IMR-90 (cell line): ENCODE data around the gene C3orf52. TPM values are rescaled to one million over a fixed set of nuclear protein-coding genes. Genes with fewer than 3 reads are reported as not detected.

ENCODE experiments used
- ATAC-seq: fragments of 200-7000 bp; cut with Tn5 transposase; 2 replicates; pipeline ENCODE4 v1.9.1; 2020; ENCODE audit warnings: low read depth, mild to moderate bottlenecking, moderate library complexity
- BruUV-seq: library from RNA; stranded (reverse); fragments of 400-500 nt; replicated peaks from 2 replicates; lab custom pipeline; 2021; lab: Mats Ljungman, UMichigan
- CTCF ChIA-PET: fragments of 300-600 bp; formaldehyde crosslinking; extraction: SDS; loops from one replicate; lab custom pipeline; 2021; ENCODE audit warnings: antibody characterized with exemption; lab: Yijun Ruan, JAX
- POLR2A ChIA-PET: fragments of 300-600 bp; sonication (Branson Sonifier 250); formaldehyde crosslinking; loops from one replicate; lab custom pipeline; 2022; ENCODE audit warnings: antibody characterized with exemption; ENCODE audit not compliant: unreplicated experiment; lab: Charles Lee
- DNase-seq: peaks from one replicate; pipeline ENCODE4 v3.0.0; 2013
- H2AFZ ChIP-seq: replicated peaks from 2 replicates; pipeline ENCODE3; 2013; ENCODE audit warnings: low read length, mild to moderate bottlenecking; ENCODE audit not compliant: poor library complexity
- H2AK5ac ChIP-seq: 2 replicates; pipeline ENCODE4 v1.6.1; 2013; ENCODE audit warnings: low read depth, low read length, inconsistent platforms
- H2AK9ac ChIP-seq: replicated peaks from 2 replicates; pipeline ENCODE3; 2013; ENCODE audit warnings: mild to moderate bottlenecking, low read depth, low read length, moderate library complexity; ENCODE audit not compliant: poor library complexity
- H2BK120ac ChIP-seq: 2 replicates; pipeline ENCODE4 v1.6.1; 2013; ENCODE audit warnings: low read depth, low read length, inconsistent platforms
- H2BK15ac ChIP-seq: 3 replicates; pipeline ENCODE4 v1.6.1; 2013; ENCODE audit warnings: low read depth, low read length, inconsistent platforms
- H2BK20ac ChIP-seq: 2 replicates; pipeline ENCODE4 v1.6.1; 2013; ENCODE audit warnings: low read depth, mild to moderate bottlenecking, inconsistent platforms, low read length, moderate library complexity
- H2BK5ac ChIP-seq: 2 replicates; pipeline ENCODE4 v1.6.1; 2013; ENCODE audit warnings: mild to moderate bottlenecking, low read depth, low read length, inconsistent platforms; ENCODE audit not compliant: poor library complexity, severe bottlenecking
- H3K14ac ChIP-seq: replicated peaks from 2 replicates; pipeline ENCODE4 v1.6.1; 2013; ENCODE audit warnings: low read depth, low read length, inconsistent platforms
- H3K18ac ChIP-seq: 2 replicates; pipeline ENCODE4 v1.6.1; 2013; ENCODE audit warnings: low read depth, low read length, control low read depth
- H3K23ac ChIP-seq: 2 replicates; pipeline ENCODE4 v1.6.1; 2013; ENCODE audit warnings: low read depth, low read length, inconsistent platforms
- H3K27ac ChIP-seq: 2 replicates; pipeline ENCODE4 v1.5.1; 2013; ENCODE audit warnings: mild to moderate bottlenecking, control low read depth, low read length; ENCODE audit not compliant: insufficient read depth
- H3K27me3 ChIP-seq: 2 replicates; pipeline ENCODE4 v1.6.1; 2013; ENCODE audit warnings: low read length; ENCODE audit not compliant: control insufficient read depth, insufficient read depth
- H3K36me3 ChIP-seq: 2 replicates; pipeline ENCODE4 v1.6.1; 2013; ENCODE audit warnings: low read length, mixed read lengths; ENCODE audit not compliant: control insufficient read depth, insufficient read depth
- H3K4ac ChIP-seq: 2 replicates; pipeline ENCODE4 v1.6.1; 2013; ENCODE audit warnings: low read depth, low read length, inconsistent platforms
- H3K4me1 ChIP-seq: 2 replicates; pipeline ENCODE4 v1.6.1; 2013; ENCODE audit warnings: low read length, mixed read lengths; ENCODE audit not compliant: control insufficient read depth, insufficient read depth
- H3K4me2 ChIP-seq: 2 replicates; pipeline ENCODE4 v1.6.1; 2013; ENCODE audit warnings: low read depth, mild to moderate bottlenecking, control low read depth, low read length, moderate library complexity
- H3K4me3 ChIP-seq: 2 replicates; pipeline ENCODE4 v1.5.1; 2013; ENCODE audit warnings: low read depth, mild to moderate bottlenecking, control low read depth, low read length, moderate library complexity; ENCODE audit not compliant: insufficient read depth
- H3K56ac ChIP-seq: 2 replicates; pipeline ENCODE4 v1.6.1; 2013; ENCODE audit warnings: low read length, inconsistent platforms; ENCODE audit not compliant: insufficient read depth; ENCODE audit errors: extremely low read depth
- H3K79me1 ChIP-seq, 2 experiments: 2 replicates each; pipeline ENCODE4 v1.6.1; 2013; ENCODE audit warnings: low read length in 2 of 2, inconsistent platforms in 1 of 2, low read depth in 1 of 2
- H3K9ac ChIP-seq: 2 replicates; pipeline ENCODE4 v1.6.1; 2013; ENCODE audit warnings: low read depth, low read length, control low read depth
- H3K9me1 ChIP-seq: 2 replicates; pipeline ENCODE4 v1.6.1; 2013; ENCODE audit warnings: low read length, inconsistent platforms; ENCODE audit not compliant: insufficient read depth
- H3K9me3 ChIP-seq: 2 replicates; pipeline ENCODE4 v1.6.1; 2013; ENCODE audit warnings: low read length; ENCODE audit not compliant: control insufficient read depth, insufficient read depth
- H4K20me1 ChIP-seq: 2 replicates; pipeline ENCODE4 v1.6.1; 2013; ENCODE audit warnings: low read length, inconsistent platforms; ENCODE audit not compliant: insufficient read depth
- H4K5ac ChIP-seq: 2 replicates; pipeline ENCODE4 v1.6.1; 2013; ENCODE audit warnings: mild to moderate bottlenecking, low read depth, low read length, control low read depth
- H4K8ac ChIP-seq, 2 experiments: 2 replicates each; pipeline ENCODE4 v1.6.1; 2013; ENCODE audit warnings: low read depth in 2 of 2, low read length in 2 of 2, control low read depth in 1 of 2, inconsistent platforms in 1 of 2
- H4K91ac ChIP-seq: 2 replicates; pipeline ENCODE4 v1.6.1; 2013; ENCODE audit warnings: low read depth, low read length, inconsistent platforms; ENCODE audit not compliant: insufficient read depth
- CEBPB ChIP-seq: IDR thresholded peaks from 2 replicates; pipeline ENCODE4 v1.6.1; 2012; ENCODE audit warnings: low read depth, low read length, improper control_type of control experiment
- CHD1 ChIP-seq: IDR thresholded peaks from 2 replicates; pipeline ENCODE4 v1.6.1; 2012; ENCODE audit warnings: low read depth, low read length, improper control_type of control experiment
- FOS ChIP-seq: fragments of 150-350 bp; IDR thresholded peaks from 2 replicates; pipeline ENCODE4 v1.6.1; 2016; ENCODE audit warnings: low read depth, low read length
- MAFK ChIP-seq: IDR thresholded peaks from 2 replicates; pipeline ENCODE4 v1.6.1; 2012; ENCODE audit warnings: low read depth, low read length, improper control_type of control experiment
- POLR2A ChIP-seq: IDR thresholded peaks from 2 replicates; pipeline ENCODE4 v1.6.1; 2012; ENCODE audit warnings: mild to moderate bottlenecking, low read depth, low read length
- RCOR1 ChIP-seq: IDR thresholded peaks from 2 replicates; pipeline ENCODE4 v1.6.1; 2012; ENCODE audit warnings: mild to moderate bottlenecking, low read length, improper control_type of control experiment; ENCODE audit not compliant: insufficient replicate concordance
- WGBS, 2 experiments: methylation state at CpG; one replicate each; pipeline versions ENCODE4 v1.1.5 to v1.1.7; 2013; ENCODE audit warnings: missing lambda C conversion rate in 2 of 2; ENCODE audit not compliant: insufficient read length in 1 of 2; ENCODE audit errors: extremely low coverage in 2 of 2; 5-methylcytosine and 5-hydroxymethylcytosine counted together
- dilution Hi-C: fragments of 300-500 bp; cut with HindIII; formaldehyde crosslinking; loops from one replicate; pipeline ENCODE4 v1.14.3; 2018; ENCODE audit warnings: low sequenced_read_pairs; ENCODE audit not compliant: unreplicated experiment
- in situ Hi-C: fragments of 300-500 bp; cut with MboI; formaldehyde crosslinking; loops from 3 replicates; pipeline ENCODE4 v1.14.3; 2019; ENCODE audit warnings: low sequenced_read_pairs, inconsistent platforms, mixed read lengths
- intact Hi-C: fragments of 100-400 bp; cut with micrococcal nuclease; formaldehyde crosslinking; loops from 2 replicates; pipeline ENCODE4 v1.10.0; 2022
- polyA plus RNA-seq, 3 experiments: library from polyadenylated mRNA; depleted of rRNA; stranded (reverse); fragments of >200 nt; gene quantifications; 2 replicates each; pipeline ENCODE4 v1.2.3, GENCODE V29; 2012; ENCODE audit warnings: low replicate concordance in 1 of 3
- total RNA-seq: library from RNA; depleted of rRNA; stranded (reverse); fragments of >200 nt; gene quantifications from 2 replicates; pipeline ENCODE4 v1.2.3, GENCODE V29; 2012

The C3orf52 gene
- total and polyA plus RNA-seq, 2 of the 4 experiments (the other 2 are of a cell fraction), result 7.5 to 12.5 TPM

- H4K91ac ChIP-seq, result no peak overlapping the region
- H3K9me3 ChIP-seq, result no peaks in the 10 kb centered on the region
- no peak for DNase-seq
- H3K18ac ChIP-seq, result no peak overlapping the region
- no peak overlapping the region for H3K27ac ChIP-seq
- dilution Hi-C loops, result no loop called here
- H2AFZ ChIP-seq, result no peak overlapping the region
- no peak overlapping the region for H2AK9ac ChIP-seq
- H3K56ac ChIP-seq, result no peak overlapping the region
- H3K4me1 ChIP-seq, result peaks cover 4% of the 10 kb centered on the region
- ATAC-seq, result no peak
- no peak overlapping the region for H3K9ac ChIP-seq
- no peaks in the 10 kb centered on the region for H3K9me1 ChIP-seq
- in situ Hi-C loops, result no loop called here
- no peaks in the 10 kb centered on the region for H3K79me1 ChIP-seq
- no peak overlapping the region for H3K4me2 ChIP-seq
- ChIA-PET CTCF (interaction anchor here (0.6 to 1.2 kb wide), 2 partner anchors 10 to 64 kb away, joined by 3 read pairs; no protein-coding TSS in a partner anchor), POLR2A (interaction anchor here (0.6 kb wide), 1 partner anchor 1635 kb away, joined by 3 read pairs; no protein-coding TSS in a partner anchor)
- BruUV-seq, result no TSS peak
- no peak overlapping the region for H2BK5ac ChIP-seq
- no peak overlapping the region for H4K5ac ChIP-seq
- H2BK20ac ChIP-seq, result no peak overlapping the region
- no peak overlapping the region for H2AK5ac ChIP-seq
- no peak overlapping the region for H4K8ac ChIP-seq
- H3K36me3 ChIP-seq, result no peaks in the 10 kb centered on the region
- no peak overlapping the region for H3K4me3 ChIP-seq
- no CpG with 5 or more reads among the region's 1 CpG for WGBS, 2 experiments
- H4K20me1 ChIP-seq, result no peaks in the 10 kb centered on the region
- H2BK120ac ChIP-seq, result no peak overlapping the region
- H3K4ac ChIP-seq, result no peak overlapping the region
- H3K14ac ChIP-seq, result no peak overlapping the region
- H2BK15ac ChIP-seq, result no peak overlapping the region
- H3K23ac ChIP-seq, result no peak overlapping the region
- H3K27me3 ChIP-seq, result peaks cover 2% of the 10 kb centered on the region; the same call in 1 of the 2 replicates
- TF ChIP-seq CHD1 (no peak), MAFK (no peak), FOS (no peak), RCOR1 (no peak), POLR2A (no peak), CEBPB (no peak)
- intact Hi-C loops, result no loop called here
Observed at GRCh38 chr3:112053229-112053628, 33.0 kb upstream of the C3orf52 start.
